SK-N-SH treated with all-trans-retinoic acid at 6 μM for 48 hours (cell line): Measurements from ENCODE around the gene AP3S2.

Source experiments
- ATAC-seq: fragments of 200-7000 bp; cut with Tn5 transposase; 3 replicates; pipeline ENCODE4 v1.9.1; 2020; ENCODE audit warnings: mild to moderate bottlenecking, moderate library complexity
- ARNTL ChIP-seq: fragments of 450-650 bp; formaldehyde crosslinking; IDR thresholded peaks from 2 replicates; pipeline ENCODE4 v1.5.0; 2020; ENCODE audit warnings: low read depth, mild to moderate bottlenecking, moderate library complexity, borderline replicate concordance
- BACH2 ChIP-seq: fragments of 250-450 bp; sonication (Bioruptor Pico); IDR thresholded peaks from 2 replicates; pipeline ENCODE4 v1.9.0; 2021; ENCODE audit warnings: mild to moderate bottlenecking, borderline replicate concordance
- CSDC2 ChIP-seq: fragments of 250-450 bp; sonication (Bioruptor Pico); IDR thresholded peaks from 2 replicates; pipeline ENCODE4 v1.5.0; 2020; ENCODE audit warnings: mild to moderate bottlenecking, moderate library complexity
- ESRRG ChIP-seq: fragments of 250-450 bp; sonication (Bioruptor Pico); IDR thresholded peaks from 2 replicates; pipeline ENCODE4 v1.6.1; 2021; ENCODE audit warnings: mild to moderate bottlenecking
- GLIS3 ChIP-seq: fragments of 250-450 bp; sonication (Bioruptor Pico); IDR thresholded peaks from 2 replicates; pipeline ENCODE4 v1.5.0; 2020; ENCODE audit warnings: mild to moderate bottlenecking, moderate library complexity
- ISL1 ChIP-seq: fragments of 250-450 bp; sonication (Bioruptor Pico); IDR thresholded peaks from 2 replicates; pipeline ENCODE4 v2.1.2; 2022; ENCODE audit warnings: mild to moderate bottlenecking, moderate library complexity
- OSR1 ChIP-seq: fragments of 250-450 bp; sonication (Bioruptor Pico); IDR thresholded peaks from 2 replicates; pipeline ENCODE4 v1.8.0; 2022; ENCODE audit warnings: moderate library complexity, mild to moderate bottlenecking, inconsistent platforms
- POU6F1 ChIP-seq: fragments of 250-450 bp; sonication (Bioruptor Pico); IDR thresholded peaks from 2 replicates; pipeline ENCODE4 v1.8.0; 2021; ENCODE audit warnings: low read depth, mild to moderate bottlenecking, moderate library complexity, borderline replicate concordance
- PPARA ChIP-seq: fragments of 250-450 bp; sonication (Bioruptor Pico); IDR thresholded peaks from 2 replicates; pipeline ENCODE4 v1.5.0; 2020; ENCODE audit warnings: mild to moderate bottlenecking, borderline replicate concordance
- SNAI2 ChIP-seq: fragments of 250-450 bp; sonication (Bioruptor Pico); IDR thresholded peaks from 2 replicates; pipeline ENCODE4 v1.5.0; 2020; ENCODE audit warnings: mild to moderate bottlenecking, moderate library complexity
- TOX ChIP-seq: fragments of 250-450 bp; sonication (Bioruptor Pico); IDR thresholded peaks from 2 replicates; pipeline ENCODE4 v1.8.0; 2021; ENCODE audit warnings: mild to moderate bottlenecking, moderate library complexity, borderline replicate concordance
- ZC3H10 ChIP-seq: fragments of 250-450 bp; sonication (Bioruptor Pico); IDR thresholded peaks from 2 replicates; pipeline ENCODE4 v1.5.1; 2021; ENCODE audit warnings: mild to moderate bottlenecking, moderate library complexity
- ZFP3 ChIP-seq: fragments of 250-450 bp; sonication (Bioruptor Pico); IDR thresholded peaks from 2 replicates; pipeline ENCODE4 v1.5.0; 2020; ENCODE audit warnings: mild to moderate bottlenecking, moderate library complexity
- ZFP30 ChIP-seq: fragments of 450-650 bp; formaldehyde crosslinking; IDR thresholded peaks from 2 replicates; pipeline ENCODE4 v1.5.0; 2022; ENCODE audit warnings: mild to moderate bottlenecking, moderate library complexity
- ZNF565 ChIP-seq: fragments of 450-650 bp; formaldehyde crosslinking; conservative IDR thresholded peaks from 2 replicates; pipeline ENCODE4 v1.5.0; 2020; ENCODE audit warnings: low read depth, mild to moderate bottlenecking, moderate library complexity
- ZNF70 ChIP-seq: fragments of 450-650 bp; formaldehyde crosslinking; IDR thresholded peaks from 2 replicates; pipeline ENCODE4 v1.5.0; 2020; ENCODE audit warnings: mild to moderate bottlenecking, moderate library complexity
- ZNF8 ChIP-seq: fragments of 450-650 bp; formaldehyde crosslinking; IDR thresholded peaks from 2 replicates; pipeline ENCODE4 v1.5.0; 2020; ENCODE audit warnings: mild to moderate bottlenecking, moderate library complexity
- TF ChIP-seq, protein P1 (sequence below): fragments of 250-450 bp; sonication (Bioruptor Pico); IDR thresholded peaks from 2 replicates; pipeline ENCODE4 v1.5.1; 2021; ENCODE audit warnings: mild to moderate bottlenecking, moderate library complexity
- TF ChIP-seq, protein P2 (sequence below): fragments of 250-450 bp; sonication (Bioruptor Pico); IDR thresholded peaks from 2 replicates; pipeline ENCODE4 v1.8.0; 2020; ENCODE audit warnings: mild to moderate bottlenecking, moderate library complexity, borderline replicate concordance
- TF ChIP-seq, protein P3 (sequence below): fragments of 250-450 bp; sonication (Bioruptor Pico); IDR thresholded peaks from 2 replicates; pipeline ENCODE4 v1.5.1; 2020; ENCODE audit warnings: low read depth, mild to moderate bottlenecking, moderate library complexity
- TF ChIP-seq, protein P4 (sequence below): fragments of 250-450 bp; sonication (Bioruptor Pico); IDR thresholded peaks from 2 replicates; pipeline ENCODE4 v1.5.0; 2020; ENCODE audit warnings: mild to moderate bottlenecking, moderate library complexity

The AP3S2 gene

DNA sequence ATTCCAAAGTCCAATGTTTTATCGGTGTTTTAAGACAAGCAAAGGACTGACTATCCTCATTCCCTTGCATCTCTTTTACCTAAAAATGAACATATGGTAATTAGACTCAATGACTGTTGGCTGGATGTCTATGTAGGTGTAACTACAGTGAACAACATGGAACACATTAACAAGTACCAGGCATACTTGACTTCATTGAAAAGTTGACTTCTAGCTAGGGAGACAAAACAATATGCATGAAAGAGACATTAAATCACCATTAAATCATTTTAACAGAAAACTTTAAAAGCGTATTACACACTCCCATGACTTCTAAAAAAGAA lies 44.9 kb downstream of the AP3S2 start:
- peak; percentile 7; the same call in 2 of the 3 replicates for ATAC-seq
- no peak for TF ChIP-seq ZFP30 (CRISPR knock-in tag)
- no peak for TF ChIP-seq PPARA (CRISPR knock-in tag)
- TF ChIP-seq POU6F1, result no peak
- TF ChIP-seq, protein P1, sequence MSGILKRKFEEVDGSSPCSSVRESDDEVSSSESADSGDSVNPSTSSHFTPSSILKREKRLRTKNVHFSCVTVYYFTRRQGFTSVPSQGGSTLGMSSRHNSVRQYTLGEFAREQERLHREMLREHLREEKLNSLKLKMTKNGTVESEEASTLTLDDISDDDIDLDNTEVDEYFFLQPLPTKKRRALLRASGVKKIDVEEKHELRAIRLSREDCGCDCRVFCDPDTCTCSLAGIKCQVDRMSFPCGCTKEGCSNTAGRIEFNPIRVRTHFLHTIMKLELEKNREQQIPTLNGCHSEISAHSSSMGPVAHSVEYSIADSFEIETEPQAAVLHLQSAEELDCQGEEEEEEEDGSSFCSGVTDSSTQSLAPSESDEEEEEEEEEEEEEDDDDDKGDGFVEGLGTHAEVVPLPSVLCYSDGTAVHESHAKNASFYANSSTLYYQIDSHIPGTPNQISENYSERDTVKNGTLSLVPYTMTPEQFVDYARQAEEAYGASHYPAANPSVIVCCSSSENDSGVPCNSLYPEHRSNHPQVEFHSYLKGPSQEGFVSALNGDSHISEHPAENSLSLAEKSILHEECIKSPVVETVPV, result no peak
- TF ChIP-seq ZNF565 (CRISPR knock-in tag), result no peak
- TF ChIP-seq OSR1 (CRISPR knock-in tag), result no peak
- TF ChIP-seq SNAI2 (CRISPR knock-in tag), result no peak
- TF ChIP-seq ZC3H10 (CRISPR knock-in tag), result no peak
- TF ChIP-seq BACH2 (CRISPR knock-in tag), result no peak
- TF ChIP-seq, protein P2, sequence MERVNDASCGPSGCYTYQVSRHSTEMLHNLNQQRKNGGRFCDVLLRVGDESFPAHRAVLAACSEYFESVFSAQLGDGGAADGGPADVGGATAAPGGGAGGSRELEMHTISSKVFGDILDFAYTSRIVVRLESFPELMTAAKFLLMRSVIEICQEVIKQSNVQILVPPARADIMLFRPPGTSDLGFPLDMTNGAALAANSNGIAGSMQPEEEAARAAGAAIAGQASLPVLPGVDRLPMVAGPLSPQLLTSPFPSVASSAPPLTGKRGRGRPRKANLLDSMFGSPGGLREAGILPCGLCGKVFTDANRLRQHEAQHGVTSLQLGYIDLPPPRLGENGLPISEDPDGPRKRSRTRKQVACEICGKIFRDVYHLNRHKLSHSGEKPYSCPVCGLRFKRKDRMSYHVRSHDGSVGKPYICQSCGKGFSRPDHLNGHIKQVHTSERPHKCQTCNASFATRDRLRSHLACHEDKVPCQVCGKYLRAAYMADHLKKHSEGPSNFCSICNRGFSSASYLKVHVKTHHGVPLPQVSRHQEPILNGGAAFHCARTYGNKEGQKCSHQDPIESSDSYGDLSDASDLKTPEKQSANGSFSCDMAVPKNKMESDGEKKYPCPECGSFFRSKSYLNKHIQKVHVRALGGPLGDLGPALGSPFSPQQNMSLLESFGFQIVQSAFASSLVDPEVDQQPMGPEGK (CRISPR knock-in tag), result no peak
- no peak for TF ChIP-seq ZFP3 (CRISPR knock-in tag)
- TF ChIP-seq ARNTL (CRISPR knock-in tag), result no peak
- TF ChIP-seq, protein P3, sequence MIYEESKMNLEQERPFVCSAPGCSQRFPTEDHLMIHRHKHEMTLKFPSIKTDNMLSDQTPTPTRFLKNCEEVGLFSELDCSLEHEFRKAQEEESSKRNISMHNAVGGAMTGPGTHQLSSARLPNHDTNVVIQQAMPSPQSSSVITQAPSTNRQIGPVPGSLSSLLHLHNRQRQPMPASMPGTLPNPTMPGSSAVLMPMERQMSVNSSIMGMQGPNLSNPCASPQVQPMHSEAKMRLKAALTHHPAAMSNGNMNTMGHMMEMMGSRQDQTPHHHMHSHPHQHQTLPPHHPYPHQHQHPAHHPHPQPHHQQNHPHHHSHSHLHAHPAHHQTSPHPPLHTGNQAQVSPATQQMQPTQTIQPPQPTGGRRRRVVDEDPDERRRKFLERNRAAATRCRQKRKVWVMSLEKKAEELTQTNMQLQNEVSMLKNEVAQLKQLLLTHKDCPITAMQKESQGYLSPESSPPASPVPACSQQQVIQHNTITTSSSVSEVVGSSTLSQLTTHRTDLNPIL (CRISPR knock-in tag), result no peak
- TF ChIP-seq ESRRG, result no peak
- TF ChIP-seq ISL1, result no peak
- no peak for TF ChIP-seq ZNF70

DNA sequence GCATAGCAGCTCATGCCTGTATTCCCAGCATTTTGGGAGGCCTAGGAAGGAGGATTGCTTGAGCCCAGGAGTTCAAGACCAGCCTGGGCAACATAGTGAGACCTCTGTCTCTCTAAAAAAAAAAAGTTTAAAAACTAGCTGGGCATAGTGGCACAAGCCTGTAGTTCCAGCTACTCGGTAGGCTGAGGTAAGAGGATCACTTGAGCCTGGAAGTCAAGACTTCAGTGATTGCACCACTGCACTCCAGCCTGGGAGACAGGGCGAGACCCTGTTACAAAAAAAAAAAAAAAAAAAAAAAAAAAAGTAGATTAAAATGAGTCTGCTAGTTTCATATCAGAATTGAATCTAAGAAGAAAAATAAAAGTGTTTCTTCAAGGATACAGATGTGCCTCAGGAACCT lies 46.7 kb downstream of the AP3S2 start:
- no peak for ATAC-seq
- no peak for TF ChIP-seq ZFP3 (CRISPR knock-in tag)
- TF ChIP-seq TOX (CRISPR knock-in tag), result no peak
- TF ChIP-seq CSDC2 (CRISPR knock-in tag), result no peak
- TF ChIP-seq, protein P3 (CRISPR knock-in tag), result no peak
- no peak for TF ChIP-seq GLIS3 (CRISPR knock-in tag)
- TF ChIP-seq POU6F1, result no peak
- no peak for TF ChIP-seq ZNF70
- TF ChIP-seq, protein P2 (CRISPR knock-in tag), result no peak
- TF ChIP-seq ZNF8 (CRISPR knock-in tag), result no peak
- TF ChIP-seq, protein P4, sequence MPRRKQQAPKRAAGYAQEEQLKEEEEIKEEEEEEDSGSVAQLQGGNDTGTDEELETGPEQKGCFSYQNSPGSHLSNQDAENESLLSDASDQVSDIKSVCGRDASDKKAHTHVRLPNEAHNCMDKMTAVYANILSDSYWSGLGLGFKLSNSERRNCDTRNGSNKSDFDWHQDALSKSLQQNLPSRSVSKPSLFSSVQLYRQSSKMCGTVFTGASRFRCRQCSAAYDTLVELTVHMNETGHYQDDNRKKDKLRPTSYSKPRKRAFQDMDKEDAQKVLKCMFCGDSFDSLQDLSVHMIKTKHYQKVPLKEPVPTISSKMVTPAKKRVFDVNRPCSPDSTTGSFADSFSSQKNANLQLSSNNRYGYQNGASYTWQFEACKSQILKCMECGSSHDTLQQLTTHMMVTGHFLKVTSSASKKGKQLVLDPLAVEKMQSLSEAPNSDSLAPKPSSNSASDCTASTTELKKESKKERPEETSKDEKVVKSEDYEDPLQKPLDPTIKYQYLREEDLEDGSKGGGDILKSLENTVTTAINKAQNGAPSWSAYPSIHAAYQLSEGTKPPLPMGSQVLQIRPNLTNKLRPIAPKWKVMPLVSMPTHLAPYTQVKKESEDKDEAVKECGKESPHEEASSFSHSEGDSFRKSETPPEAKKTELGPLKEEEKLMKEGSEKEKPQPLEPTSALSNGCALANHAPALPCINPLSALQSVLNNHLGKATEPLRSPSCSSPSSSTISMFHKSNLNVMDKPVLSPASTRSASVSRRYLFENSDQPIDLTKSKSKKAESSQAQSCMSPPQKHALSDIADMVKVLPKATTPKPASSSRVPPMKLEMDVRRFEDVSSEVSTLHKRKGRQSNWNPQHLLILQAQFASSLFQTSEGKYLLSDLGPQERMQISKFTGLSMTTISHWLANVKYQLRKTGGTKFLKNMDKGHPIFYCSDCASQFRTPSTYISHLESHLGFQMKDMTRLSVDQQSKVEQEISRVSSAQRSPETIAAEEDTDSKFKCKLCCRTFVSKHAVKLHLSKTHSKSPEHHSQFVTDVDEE (CRISPR knock-in tag), result no peak
- no peak for TF ChIP-seq ZNF565 (CRISPR knock-in tag)
- TF ChIP-seq ESRRG, result no peak
- no peak for TF ChIP-seq PPARA (CRISPR knock-in tag)
- TF ChIP-seq BACH2 (CRISPR knock-in tag), result no peak
